A549 (cell line): ENCODE data around the gene CLDN7.

Experiments used
- CTCF ChIP-seq: fragments of >200 bp; sonication (Bioruptor Twin); formaldehyde crosslinking; IDR thresholded peaks from 3 replicates; pipeline ENCODE4 v1.5.1; 2016
- HDAC2 ChIP-seq: fragments of 200-600 bp; sonication (generic); IDR thresholded peaks from 2 replicates; pipeline ENCODE4 v1.6.1; 2016
- HES2 ChIP-seq: fragments of >200 bp; sonication (Bioruptor Twin); formaldehyde crosslinking; IDR thresholded peaks from 2 replicates; pipeline ENCODE4 v1.6.1; 2016
- NPAS2 ChIP-seq: fragments of 250-450 bp; sonication (Bioruptor Pico); IDR thresholded peaks from 2 replicates; pipeline ENCODE4 v1.8.0; 2022; ENCODE audit warnings: mild to moderate bottlenecking, moderate library complexity, borderline replicate concordance
- POLR2A ChIP-seq: IDR thresholded peaks from 2 replicates; pipeline ENCODE4 v1.6.1; 2012; ENCODE audit warnings: mild to moderate bottlenecking, low read length
- RAD21 ChIP-seq, 2 experiments: fragments of >200 bp in 1 of 2; sonication (Bioruptor Twin) in 1 of 2; formaldehyde crosslinking in 1 of 2; IDR thresholded peaks in 1 of 2; conservative IDR thresholded peaks in 1 of 2; 2 replicates in 1 of 2; 3 replicates in 1 of 2; pipeline ENCODE4 v1.6.1; 2012 to 2018; ENCODE audit warnings: inconsistent platforms in 1 of 2
- SMC3 ChIP-seq: fragments of >200 bp; sonication (Bioruptor Twin); formaldehyde crosslinking; IDR thresholded peaks from 3 replicates; pipeline ENCODE4 v1.6.1; 2018; ENCODE audit warnings: inconsistent platforms
- ZNF302 ChIP-seq: fragments of 250-450 bp; sonication (Bioruptor Pico); IDR thresholded peaks from 2 replicates; pipeline ENCODE4 v1.9.0; 2021; ENCODE audit warnings: inconsistent platforms, mild to moderate bottlenecking, moderate library complexity

- TF ChIP-seq ZNF302 (CRISPR knock-in tag) (no peak), CTCF (no peak), HDAC2 (no peak), RAD21 (conservative IDR thresholded peaks at IDR 0.05 in 1 of 2, IDR thresholded peaks at IDR 0.05 in 1 of 2) (no peak), HES2 (no peak), POLR2A (no peak), NPAS2 (no peak), SMC3 (no peak)
Observed at GRCh38 chr17:7226721-7227710, 35.3 kb downstream of the CLDN7 start.
